Measurements from ENCODE around the gene TFG. TPM values are rescaled to one million over a fixed set of nuclear protein-coding genes. Genes with fewer than 3 reads are reported as not detected.

Gene TFG
- total RNA-seq, 1 donor from 2014 or later, result 56.1 TPM

GRCh38 chr3:100753846-100754245 is 44.6 kb downstream of the TFG start:
- intact Hi-C loops (cut with micrococcal nuclease), result no loop called here

DNA sequence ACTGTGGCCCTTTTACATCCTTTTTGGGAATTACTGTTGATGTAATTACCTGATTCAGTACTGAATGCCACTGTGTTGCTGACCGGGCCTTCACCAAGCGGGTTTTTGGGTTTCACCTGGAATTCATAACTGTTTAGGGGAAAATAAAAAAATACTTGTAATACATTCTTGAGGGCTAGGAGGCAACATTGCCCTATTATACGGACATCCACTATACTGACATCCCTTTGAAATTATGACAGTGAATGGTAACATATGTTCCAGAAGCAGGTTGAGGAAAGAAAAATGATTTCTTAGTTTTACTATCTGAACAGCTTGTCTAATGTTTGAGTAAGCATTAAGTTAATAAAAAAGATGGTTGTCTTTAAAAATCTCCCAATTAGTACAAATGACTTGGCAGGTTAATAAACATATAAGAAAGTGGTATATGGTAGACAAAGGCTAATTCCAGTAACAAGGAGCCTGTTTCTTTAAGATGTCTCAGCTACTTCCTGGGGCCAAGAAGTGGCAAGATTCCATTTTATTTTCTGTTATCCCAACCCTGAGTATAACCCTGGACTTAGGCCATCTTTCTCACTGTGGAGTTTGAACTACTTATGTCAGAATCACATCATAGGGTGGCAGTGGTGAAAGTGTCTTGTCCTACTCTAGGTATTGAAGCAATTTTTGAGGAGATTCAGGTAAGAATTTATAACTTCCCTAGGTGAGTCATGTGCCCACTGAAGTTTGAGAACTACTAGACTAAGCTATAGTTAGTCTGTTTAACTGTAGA is 45.5 kb downstream of the TFG start:
- intact Hi-C loops (cut with micrococcal nuclease), result no loop called here

- intact Hi-C loops (cut with micrococcal nuclease), result no loop called here
Observed at GRCh38 chr3:100756441-100756840, 47.1 kb downstream of the TFG start.

- intact Hi-C loops (cut with micrococcal nuclease), result no loop called here
Observed at GRCh38 chr3:100759159-100759558, 49.9 kb downstream of the TFG start.

DNA sequence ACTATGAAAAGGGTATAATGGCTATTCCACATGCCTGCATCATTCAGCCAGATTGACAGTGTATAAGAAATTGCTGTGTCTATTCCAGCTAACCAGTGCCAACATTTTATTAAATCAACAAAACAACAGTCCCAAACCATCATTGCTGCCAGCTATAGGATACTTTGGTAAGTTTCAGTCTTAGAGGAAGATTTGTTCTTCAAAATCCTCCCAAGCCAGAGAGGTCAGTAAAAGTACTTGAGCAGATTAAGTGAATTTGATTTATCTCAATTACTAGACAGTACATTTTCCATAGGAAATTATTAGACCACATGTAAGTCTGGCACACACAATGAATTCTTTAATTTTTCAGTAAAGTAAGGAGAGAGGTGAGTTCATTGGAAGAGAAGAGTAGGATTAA is 50.7 kb downstream of the TFG start:
- intact Hi-C loops (cut with micrococcal nuclease), result no loop called here

DNA sequence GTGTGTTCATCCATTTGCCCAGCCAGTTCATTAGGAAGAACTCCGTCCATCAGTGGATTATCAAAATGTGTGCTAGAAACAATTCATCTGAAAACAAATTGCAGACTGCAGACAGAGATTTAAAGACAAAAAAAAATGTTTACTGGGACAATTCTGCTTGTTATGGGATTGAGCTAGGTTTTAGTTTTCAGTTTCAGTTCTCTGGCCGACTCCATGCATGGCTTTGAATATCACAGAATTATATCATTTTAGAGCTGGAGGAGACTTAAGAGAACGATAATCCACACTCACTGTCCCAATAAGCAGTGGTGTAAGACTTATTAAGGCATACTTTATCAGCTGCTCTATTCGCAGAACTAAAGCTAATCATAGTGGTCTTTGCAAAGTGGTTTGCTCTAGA is 51.1 kb downstream of the TFG start:
- intact Hi-C loops (cut with micrococcal nuclease), result no loop called here

DNA sequence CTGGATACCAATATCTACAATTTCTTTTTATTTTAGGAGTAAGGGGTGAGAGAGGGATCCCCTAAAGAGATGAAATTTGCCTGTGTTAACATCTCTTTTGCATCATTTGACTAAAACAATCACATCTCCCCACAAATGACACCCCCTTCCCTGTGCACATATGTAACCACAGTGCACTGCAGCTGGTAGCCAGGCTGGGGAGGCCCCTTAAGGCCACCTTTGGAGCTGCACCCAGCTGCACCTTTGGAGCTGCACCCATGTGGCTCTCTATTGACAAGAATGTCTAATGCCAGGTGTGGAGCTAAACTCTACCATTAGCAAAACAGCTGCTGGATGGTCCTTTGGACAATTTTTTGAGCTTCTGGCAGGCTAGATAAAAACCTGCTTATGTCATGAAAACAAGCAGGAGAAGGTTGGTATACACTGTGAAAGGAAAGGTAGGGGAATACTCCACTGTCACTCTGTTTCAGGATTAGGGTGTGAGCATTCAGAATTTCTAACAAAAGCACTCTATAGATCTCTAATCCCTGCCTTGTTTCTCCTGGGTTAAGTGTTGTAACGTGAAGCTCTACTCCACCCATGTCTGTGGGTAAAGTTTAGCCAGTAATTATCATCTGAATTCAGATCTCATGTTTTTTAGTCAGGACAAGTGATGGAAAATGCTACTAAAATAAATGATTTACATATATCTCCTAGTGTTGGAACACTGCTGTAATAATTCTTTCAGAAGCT is 52.1 kb downstream of the TFG start:
- intact Hi-C loops (cut with micrococcal nuclease), result no loop called here

DNA sequence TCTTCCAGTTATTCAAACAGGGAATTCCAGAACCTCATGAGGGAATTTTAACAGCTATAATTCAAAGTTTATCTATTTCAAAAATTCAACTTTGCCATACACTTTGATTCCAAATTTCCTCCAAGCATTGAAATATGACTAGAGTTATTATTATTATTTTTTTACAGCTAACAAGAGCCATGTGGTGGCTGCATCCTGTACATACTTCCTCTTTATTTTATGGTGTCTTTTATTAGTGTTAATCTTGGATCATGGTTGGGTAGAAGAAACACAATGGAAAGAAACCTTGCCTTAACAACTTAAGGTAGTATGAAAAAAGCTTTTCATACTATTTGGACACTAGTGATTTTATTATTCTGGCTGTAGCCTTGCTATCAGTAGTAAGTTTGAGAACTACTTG is 52.7 kb downstream of the TFG start:
- intact Hi-C loops (cut with micrococcal nuclease), result no loop called here

DNA sequence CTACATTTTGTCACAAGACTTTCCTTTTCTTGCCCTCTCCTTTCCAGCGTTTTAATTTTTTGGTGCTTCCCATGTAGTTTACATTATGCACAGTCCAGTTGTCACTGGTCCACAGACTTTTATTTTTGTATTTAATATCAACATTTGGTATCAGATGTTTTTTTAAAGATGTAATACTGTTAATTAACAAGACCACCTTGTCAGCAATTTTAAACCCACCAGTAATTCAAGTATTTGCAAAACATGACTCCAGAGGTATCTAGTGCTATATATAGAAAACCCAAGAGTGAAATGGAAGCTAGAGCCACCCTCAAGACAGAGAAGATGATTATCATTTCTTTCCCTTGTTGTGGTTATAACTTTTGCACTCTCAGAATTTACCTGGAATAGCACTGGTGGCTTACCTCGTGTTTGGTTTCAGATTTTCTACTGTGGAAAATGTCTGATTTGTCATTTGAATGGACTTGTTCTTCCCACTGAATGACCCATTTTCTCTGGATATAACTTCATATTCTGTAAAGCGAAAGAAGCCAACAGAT is 56.2 kb downstream of the TFG start:
- intact Hi-C loops (cut with micrococcal nuclease), result no loop called here

- intact Hi-C loops (cut with micrococcal nuclease), result no loop called here
Observed at GRCh38 chr3:100766069-100766468, 56.8 kb downstream of the TFG start.

- intact Hi-C loops (cut with micrococcal nuclease), result no loop called here
Observed at GRCh38 chr3:100769693-100770092, 60.4 kb downstream of the TFG start.

- intact Hi-C loops (cut with micrococcal nuclease), result no loop called here
Observed at GRCh38 chr3:100775226-100775625, 65.9 kb downstream of the TFG start.

- intact Hi-C loops (cut with micrococcal nuclease), result no loop called here
Observed at GRCh38 chr3:100775669-100776068, 66.4 kb downstream of the TFG start.

- intact Hi-C loops (cut with micrococcal nuclease), result no loop called here
Observed at GRCh38 chr3:100776097-100776729, 66.9 kb downstream of the TFG start.

GRCh38 chr3:100776746-100777145 is 67.5 kb downstream of the TFG start:
- intact Hi-C loops (cut with micrococcal nuclease), result no loop called here

DNA sequence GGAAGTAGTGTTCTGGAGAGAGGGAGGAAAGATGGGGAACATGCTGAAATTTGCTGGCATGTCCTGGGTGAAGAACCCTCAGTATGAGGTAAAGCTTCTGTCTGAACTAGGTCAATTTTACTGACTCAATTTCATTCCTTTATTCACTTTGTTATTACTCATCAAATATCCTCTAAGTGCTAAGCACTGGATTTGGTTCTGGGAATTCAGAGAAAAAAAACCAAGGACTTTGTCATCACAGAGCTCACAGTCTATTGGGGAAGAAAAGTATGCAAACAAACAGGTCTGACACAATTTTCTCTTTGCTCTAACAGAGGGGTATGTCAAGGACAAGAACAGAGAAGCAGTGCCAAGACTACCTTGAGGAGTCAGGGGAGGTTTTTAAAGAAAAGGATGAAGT is 68.0 kb downstream of the TFG start:
- intact Hi-C loops (cut with micrococcal nuclease), result no loop called here

GRCh38 chr3:100779480-100779879 is 70.2 kb downstream of the TFG start:
- intact Hi-C loops (cut with micrococcal nuclease), result no loop called here

- intact Hi-C loops (cut with micrococcal nuclease), result no loop called here
Observed at GRCh38 chr3:100780071-100780622, 70.9 kb downstream of the TFG start.

GRCh38 chr3:100781301-100781700 is 72.0 kb downstream of the TFG start:
- intact Hi-C loops (cut with micrococcal nuclease), result no loop called here

GRCh38 chr3:100782348-100782747 is 73.1 kb downstream of the TFG start:
- intact Hi-C loops (cut with micrococcal nuclease), result no loop called here

DNA sequence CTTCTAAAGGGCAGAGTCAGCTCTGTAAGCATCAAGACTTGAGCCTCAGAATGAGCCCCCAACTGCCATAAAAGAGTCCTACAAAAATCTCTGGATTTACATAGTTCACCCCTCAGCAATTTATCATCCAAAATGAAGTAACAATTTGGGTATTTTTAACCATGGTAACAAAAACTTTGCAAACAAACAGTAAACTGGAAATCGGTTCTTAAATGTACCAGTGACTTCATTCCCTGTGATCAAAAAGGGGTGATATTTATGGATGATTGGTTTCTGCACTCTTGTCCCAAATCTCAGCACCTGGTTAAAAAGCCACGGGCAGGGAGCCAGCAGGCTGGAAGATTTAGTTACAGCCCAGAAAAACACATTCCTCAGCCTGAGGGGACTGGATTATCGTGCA is 73.6 kb downstream of the TFG start:
- intact Hi-C loops (cut with micrococcal nuclease), result no loop called here

DNA sequence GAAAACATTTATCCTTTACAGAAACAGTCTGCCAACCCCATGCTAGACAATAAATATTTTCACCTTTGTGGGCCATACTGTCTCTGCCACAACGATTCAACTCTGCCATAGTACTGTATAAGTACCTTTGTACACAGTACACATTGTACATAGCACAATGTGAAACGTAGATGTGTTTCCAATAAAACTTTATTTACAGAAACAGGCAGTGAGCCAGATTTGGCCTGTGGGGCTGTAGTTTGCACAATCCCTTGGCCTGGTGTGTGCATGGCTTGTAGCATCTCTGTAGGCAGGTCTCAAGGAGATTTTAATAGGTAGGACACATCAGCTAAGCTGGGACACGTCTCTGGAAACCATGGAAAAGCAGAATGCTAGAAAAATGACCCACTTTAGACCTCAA is 74.3 kb downstream of the TFG start:
- intact Hi-C loops (cut with micrococcal nuclease), result no loop called here

Measured in T-helper 2 cell treated with Interferon-gamma antibody and Interleukin-4, amounts not matched to agents 100 ng/mL and 5 ng/mL, for 36 hours (primary cell).